Prostate gland (tissue), 2 donors: ENCODE data around the gene MITF. TPM values are rescaled to one million over a fixed set of nuclear protein-coding genes. Genes with fewer than 3 reads are reported as not detected.

ENCODE experiments used
- DNase-seq: peaks from one replicate; pipeline ENCODE4 v3.0.0-alpha.2; 2019; ENCODE audit warnings: low spot score
- H3K27ac ChIP-seq, 2 donors: fragments of 200-600 bp; sonication (generic); 2 replicates each; pipeline ENCODE4 v1.5.1; 2017 to 2019
- H3K27me3 ChIP-seq: fragments of 200-600 bp; sonication (generic); replicated peaks from 2 replicates; pipeline ENCODE4 v1.5.1; 2019; ENCODE audit not compliant: insufficient read depth
- H3K36me3 ChIP-seq, 2 donors: fragments of 200-600 bp; sonication (generic); 1 replicate in 1 of 2; 2 replicates in 1 of 2; pipeline versions ENCODE4 v1.5.1 to v1.8.1; 2017 to 2019
- H3K4me1 ChIP-seq: fragments of 200-600 bp; sonication (generic); replicated peaks from 2 replicates; pipeline ENCODE4 v1.5.1; 2019
- H3K4me3 ChIP-seq, 2 donors: fragments of 200-600 bp; sonication (generic); 2 replicates each; pipeline ENCODE4 v1.5.1; 2017 to 2019
- H3K9me3 ChIP-seq: fragments of 200-600 bp; sonication (generic); 2 replicates; pipeline ENCODE4 v1.5.1; 2017
- CTCF ChIP-seq, 4 experiments: fragments of 200-600 bp in 2 of 4; fragments of 450-650 bp in 2 of 4; sonication (generic) in 2 of 4; IDR thresholded peaks; 1 replicate in 3 of 4; 2 replicates in 1 of 4; pipeline ENCODE4 v1.5.1; 2016 to 2019; ENCODE audit warnings: antibody characterized with exemption in 4 of 4, mild to moderate bottlenecking in 2 of 4, moderate library complexity in 2 of 4
- POLR2A ChIP-seq: fragments of 450-650 bp; IDR thresholded peaks from one replicate; pipeline ENCODE4 v1.6.1; 2016; ENCODE audit warnings: antibody characterized with exemption, mild to moderate bottlenecking
- POLR2AphosphoS5 ChIP-seq: sonication (generic); formaldehyde crosslinking; IDR thresholded peaks from one replicate; pipeline ENCODE4 v1.6.1; 2017; ENCODE audit warnings: antibody characterized with exemption
- WGBS: methylation state at CpG from one replicate; pipeline ENCODE4 v1.1.5; 2018; 5-methylcytosine and 5-hydroxymethylcytosine counted together
- intact Hi-C: fragments of 100-400 bp; cut with DNase I; formaldehyde crosslinking; loops from one replicate; pipeline ENCODE4 v1.14.2; 2022
- total RNA-seq, 2 donors: library from RNA; depleted of rRNA; stranded (reverse); fragments of >200 nt; gene quantifications; one replicate each; pipeline ENCODE4 v1.1.0, GENCODE V29; 2016

MITF gene
- total RNA-seq, 2 donors from 2014 or later, result 7.7 to 17.6 TPM

- Histone ChIP-seq H3K4me3 (no peak overlapping the region), H3K9me3 (no peaks in the 10 kb centered on the region), H3K36me3 (no peaks in the 10 kb centered on the region), H3K4me1 (no peaks in the 10 kb centered on the region), H3K27me3 (no peaks in the 10 kb centered on the region), H3K27ac (no peak overlapping the region)
- TF ChIP-seq CTCF (IDR thresholded peaks at IDR 0.05) (no peak), POLR2AphosphoS5 (no peak), POLR2A (no peak)
- 96% methylated on average over 5 of the region's 5 CpGs for WGBS
- DNase-seq, result no peak
- intact Hi-C loops, result no loop called here
These were observed 130.4 kb downstream of the MITF start for GRCh38 chr3:69869643-69870042.

- Histone ChIP-seq H3K4me1 (no peaks in the 10 kb centered on the region), H3K4me3 (no peak overlapping the region), H3K9me3 (no peaks in the 10 kb centered on the region), H3K27me3 (no peaks in the 10 kb centered on the region), H3K36me3 (no peaks in the 10 kb centered on the region), H3K27ac (no peak overlapping the region)
- intact Hi-C loops, result no loop called here
- DNase-seq, result peak; percentile 45
- TF ChIP-seq POLR2A (no peak), POLR2AphosphoS5 (peak; percentile 69)
- WGBS, result 43% methylated on average over 2 of the region's 2 CpGs
These were observed 132.0 kb downstream of the MITF start for GRCh38 chr3:69871251-69871650.

- no peak for DNase-seq
- no peaks in the 10 kb centered on the region for H3K4me1 ChIP-seq
- no peaks in the 10 kb centered on the region for H3K27me3 ChIP-seq
- no peaks in the 10 kb centered on the region for H3K36me3 ChIP-seq
- no peak overlapping the region for H3K27ac ChIP-seq
- TF ChIP-seq POLR2A, result no peak
- intact Hi-C loops, result no loop called here
- no peaks in the 10 kb centered on the region for H3K9me3 ChIP-seq
- 85% methylated on average over 3 of the region's 3 CpGs for whole genome bisulfite sequencing
- no peak overlapping the region for H3K4me3 ChIP-seq
These were observed 132.6 kb downstream of the MITF start for GRCh38 chr3:69871868-69872267.

GRCh38 chr3:69872783-69873378 is 133.6 kb downstream of the MITF start:
- Histone ChIP-seq H3K27ac (no peak overlapping the region), H3K27me3 (no peaks in the 10 kb centered on the region)
- 83% methylated on average over 4 of the region's 4 CpGs for WGBS

GRCh38 chr3:69876073-69876472 is 136.8 kb downstream of the MITF start:
- Histone ChIP-seq H3K4me3 (no peak overlapping the region), H3K27ac (no peak overlapping the region), H3K27me3 (no peaks in the 10 kb centered on the region), H3K4me1 (no peaks in the 10 kb centered on the region), H3K9me3 (no peaks in the 10 kb centered on the region), H3K36me3 (no peaks in the 10 kb centered on the region)
- TF ChIP-seq POLR2A (no peak), POLR2AphosphoS5 (no peak), CTCF (IDR thresholded peaks at IDR 0.05) (no peak)
- DNase-seq, result no peak
- intact Hi-C loops, result no loop called here
- 95% methylated on average over 9 of the region's 9 CpGs for WGBS

More at GRCh38 chr3:69872783-69873378, 133.6 kb downstream of the MITF start:
- Histone ChIP-seq H3K4me3 (no peak overlapping the region), H3K4me1 (no peaks in the 10 kb centered on the region), H3K9me3 (no peaks in the 10 kb centered on the region), H3K36me3 (no peaks in the 10 kb centered on the region)
- no peak for TF ChIP-seq CTCF (IDR thresholded peaks at IDR 0.05)
- no peak for TF ChIP-seq POLR2AphosphoS5
- TF ChIP-seq POLR2A, result no peak
- intact Hi-C loops, result no loop called here
- DNase-seq, result no peak

GRCh38 chr3:69878254-69878653 is 139.0 kb downstream of the MITF start:
- intact Hi-C loops, result no loop called here

More at GRCh38 chr3:69878254-69878653, 139.0 kb downstream of the MITF start:
- Histone ChIP-seq H3K27ac (no peak overlapping the region), H3K4me1 (no peaks in the 10 kb centered on the region), H3K9me3 (no peaks in the 10 kb centered on the region), H3K4me3 (no peak overlapping the region), H3K27me3 (no peaks in the 10 kb centered on the region), H3K36me3 (no peaks in the 10 kb centered on the region)
- TF ChIP-seq POLR2AphosphoS5, result no peak
- TF ChIP-seq POLR2A, result no peak
- no peak for TF ChIP-seq CTCF (IDR thresholded peaks at IDR 0.05)
- 92% methylated on average over 3 of the region's 3 CpGs for WGBS
- no peak for DNase-seq
